ENCODE data around the gene PTPRN2. TPM values are rescaled to one million over a fixed set of nuclear protein-coding genes. Genes with fewer than 3 reads are reported as not detected.

PTPRN2 gene
- polyA plus RNA-seq, 1 of the 3 experiments (the other 2 are of a cell fraction), result 4.0 TPM

DNA sequence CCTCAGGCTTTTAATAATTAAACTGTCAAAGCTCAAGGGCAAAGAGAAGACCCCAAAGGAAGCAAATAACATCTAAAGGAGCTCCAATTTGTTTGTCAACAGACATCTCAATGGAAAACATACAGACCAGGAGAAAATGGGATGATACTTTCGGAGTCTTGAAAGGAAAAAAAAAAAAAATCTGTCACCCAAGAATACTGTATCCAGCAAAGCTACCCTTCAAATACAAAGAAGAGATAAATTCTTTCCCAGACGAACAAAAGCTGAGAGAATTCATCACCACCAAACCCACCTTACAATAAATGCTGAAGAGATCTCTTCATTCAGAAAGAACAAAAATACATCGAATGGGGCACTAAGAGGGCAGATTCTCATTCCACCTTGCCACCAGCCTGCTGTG, 232.8 kb downstream of the PTPRN2 start:
- DNase-seq, result no peak
- Histone ChIP-seq H4K20me1 (ENCODE audit: insufficient read depth) (no peaks in the 10 kb centered on the region), H3F3A (replicated peaks; ENCODE audit: insufficient read depth) (no peaks in the 10 kb centered on the region), H3K9ac (no peak overlapping the region), H3K4me3 (ENCODE audit: low read depth in 2 of 2, low read length in 1 of 2) (no peak overlapping the region; a peak in 1 of 4 replicates), H2AFZ (ENCODE audit: low read depth) (no peak overlapping the region), H3K4me1 (ENCODE audit: control insufficient read depth in 1 of 2, insufficient read depth in 2 of 2, low read depth in 1 of 2, low read length in 1 of 2) (peaks cover 0 to 10% of the 10 kb centered on the region in 2 experiments; a peak in 1 of 4 replicates), H3K27ac (ENCODE audit: low read depth in 2 of 2, low read length in 1 of 2) (no peak overlapping the region), H3K4me2 (no peak overlapping the region), H3K36me3 (replicated peaks in 1 of 2; ENCODE audit: control insufficient read depth in 1 of 2, insufficient read depth in 2 of 2, low read length in 1 of 2) (no peaks in the 10 kb centered on the region), H3K9me2 (no peaks in the 10 kb centered on the region), H3K9me3 (peaks cover 3% of the 10 kb centered on the region; the same call in 1 of the 2 replicates), H3K79me2 (ENCODE audit: insufficient read depth) (no peaks in the 10 kb centered on the region), H3K27me3 (ENCODE audit: insufficient read depth) (no peaks in the 10 kb centered on the region)
- 22% methylated on average over 3 of the region's 3 CpGs for WGBS (ENCODE audit: low lambda C conversion rate)
- ChIA-PET POLR2A (interaction anchor here (0.6 kb wide), 1 partner anchor 402 kb away, joined by 3 read pairs; no protein-coding TSS in a partner anchor), CTCF (interaction anchor here (0.8 to 2.7 kb wide), 34 partner anchors 9 to 923 kb away, joined by 3 to 16 read pairs (median 3); no protein-coding TSS in a partner anchor)
- TF ChIP-seq, protein P1, sequence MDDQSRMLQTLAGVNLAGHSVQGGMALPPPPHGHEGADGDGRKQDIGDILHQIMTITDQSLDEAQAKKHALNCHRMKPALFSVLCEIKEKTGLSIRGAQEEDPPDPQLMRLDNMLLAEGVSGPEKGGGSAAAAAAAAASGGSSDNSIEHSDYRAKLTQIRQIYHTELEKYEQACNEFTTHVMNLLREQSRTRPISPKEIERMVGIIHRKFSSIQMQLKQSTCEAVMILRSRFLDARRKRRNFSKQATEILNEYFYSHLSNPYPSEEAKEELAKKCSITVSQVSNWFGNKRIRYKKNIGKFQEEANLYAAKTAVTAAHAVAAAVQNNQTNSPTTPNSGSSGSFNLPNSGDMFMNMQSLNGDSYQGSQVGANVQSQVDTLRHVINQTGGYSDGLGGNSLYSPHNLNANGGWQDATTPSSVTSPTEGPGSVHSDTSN (IDR thresholded peaks at IDR 0.05), result no peak
- TF ChIP-seq EP300 (IDR thresholded peaks at IDR 0.05; ENCODE audit: borderline replicate concordance in 1 of 2, low read depth in 1 of 2, low read length in 1 of 2) (no peak), GATA2 (CRISPR knock-in tag; IDR thresholded peaks at IDR 0.05) (no peak), NFIC (IDR thresholded peaks at IDR 0.05; ENCODE audit: borderline replicate concordance) (no peak), RFX5 (IDR thresholded peaks at IDR 0.05; ENCODE audit: low read length) (no peak), TCF12 (IDR thresholded peaks at IDR 0.05) (no peak), FOXJ3 (CRISPR knock-in tag; IDR thresholded peaks at IDR 0.05) (no peak), TAF1 (IDR thresholded peaks at IDR 0.05; ENCODE audit: borderline replicate concordance, low read depth, low read length) (no peak)
- TF ChIP-seq, protein P2, sequence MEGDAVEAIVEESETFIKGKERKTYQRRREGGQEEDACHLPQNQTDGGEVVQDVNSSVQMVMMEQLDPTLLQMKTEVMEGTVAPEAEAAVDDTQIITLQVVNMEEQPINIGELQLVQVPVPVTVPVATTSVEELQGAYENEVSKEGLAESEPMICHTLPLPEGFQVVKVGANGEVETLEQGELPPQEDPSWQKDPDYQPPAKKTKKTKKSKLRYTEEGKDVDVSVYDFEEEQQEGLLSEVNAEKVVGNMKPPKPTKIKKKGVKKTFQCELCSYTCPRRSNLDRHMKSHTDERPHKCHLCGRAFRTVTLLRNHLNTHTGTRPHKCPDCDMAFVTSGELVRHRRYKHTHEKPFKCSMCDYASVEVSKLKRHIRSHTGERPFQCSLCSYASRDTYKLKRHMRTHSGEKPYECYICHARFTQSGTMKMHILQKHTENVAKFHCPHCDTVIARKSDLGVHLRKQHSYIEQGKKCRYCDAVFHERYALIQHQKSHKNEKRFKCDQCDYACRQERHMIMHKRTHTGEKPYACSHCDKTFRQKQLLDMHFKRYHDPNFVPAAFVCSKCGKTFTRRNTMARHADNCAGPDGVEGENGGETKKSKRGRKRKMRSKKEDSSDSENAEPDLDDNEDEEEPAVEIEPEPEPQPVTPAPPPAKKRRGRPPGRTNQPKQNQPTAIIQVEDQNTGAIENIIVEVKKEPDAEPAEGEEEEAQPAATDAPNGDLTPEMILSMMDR (IDR thresholded peaks at IDR 0.05), result no peak
- TF ChIP-seq, protein P3, sequence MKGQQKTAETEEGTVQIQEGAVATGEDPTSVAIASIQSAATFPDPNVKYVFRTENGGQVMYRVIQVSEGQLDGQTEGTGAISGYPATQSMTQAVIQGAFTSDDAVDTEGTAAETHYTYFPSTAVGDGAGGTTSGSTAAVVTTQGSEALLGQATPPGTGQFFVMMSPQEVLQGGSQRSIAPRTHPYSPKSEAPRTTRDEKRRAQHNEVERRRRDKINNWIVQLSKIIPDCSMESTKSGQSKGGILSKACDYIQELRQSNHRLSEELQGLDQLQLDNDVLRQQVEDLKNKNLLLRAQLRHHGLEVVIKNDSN (IDR thresholded peaks at IDR 0.05; ENCODE audit: borderline replicate concordance, low read depth), result no peak

DNA sequence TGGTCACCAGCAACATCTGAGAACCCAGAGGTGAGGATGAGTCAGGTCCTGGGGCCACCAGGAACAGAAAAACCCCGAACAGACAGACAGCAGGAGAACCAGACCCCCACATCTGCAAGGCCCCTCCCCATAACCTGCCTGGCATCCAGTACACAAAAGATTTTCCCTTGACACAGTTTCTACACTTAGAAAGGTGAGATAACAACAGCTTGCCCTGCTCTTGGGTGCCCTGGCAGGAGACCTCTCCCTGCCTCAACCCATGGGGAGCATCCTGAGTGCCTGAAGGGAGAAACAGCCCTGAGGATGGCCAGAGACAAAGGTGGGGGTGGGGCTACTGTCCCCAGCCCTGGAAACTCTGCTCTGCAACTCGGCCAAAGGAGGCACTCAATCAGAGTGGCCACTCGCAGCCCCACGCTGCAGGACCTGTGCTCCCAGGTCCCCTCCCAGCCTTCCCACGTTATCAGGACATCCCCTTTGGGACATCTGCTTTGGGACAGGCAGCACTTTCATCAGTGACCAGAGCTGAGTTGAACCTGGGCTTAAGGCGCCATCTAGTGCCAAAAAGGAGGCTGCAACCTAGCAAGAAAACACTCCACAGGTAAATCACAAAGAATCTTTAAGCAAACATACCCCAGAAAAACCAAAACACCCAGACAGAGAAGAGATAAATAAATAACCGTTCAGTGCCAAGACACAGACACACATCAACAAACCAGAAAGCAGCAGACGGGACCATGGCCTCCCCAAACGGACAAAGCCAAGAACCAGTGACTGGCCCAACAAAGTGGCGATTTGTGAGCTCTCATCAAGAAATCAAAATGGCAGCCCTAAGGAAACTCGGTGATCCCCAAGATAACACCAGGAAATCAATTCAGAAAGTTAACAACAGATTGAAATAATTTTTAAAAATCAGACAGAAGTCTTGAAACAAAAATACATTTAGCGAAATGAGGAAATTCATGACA, 233.7 kb downstream of the PTPRN2 start:
- H3F3A ChIP-seq (replicated peaks; ENCODE audit: insufficient read depth), result no peaks in the 10 kb centered on the region
- 16% methylated on average over 12 of the region's 12 CpGs for WGBS (ENCODE audit: low lambda C conversion rate)
- no peaks in the 10 kb centered on the region for H4K20me1 ChIP-seq (ENCODE audit: insufficient read depth)
- H3K9me2 ChIP-seq, result no peaks in the 10 kb centered on the region
- no peaks in the 10 kb centered on the region for H3K36me3 ChIP-seq (replicated peaks in 1 of 2; ENCODE audit: control insufficient read depth in 1 of 2, insufficient read depth in 2 of 2, low read length in 1 of 2)
- H3K4me1 ChIP-seq (ENCODE audit: control insufficient read depth in 1 of 2, insufficient read depth in 2 of 2, low read depth in 1 of 2, low read length in 1 of 2), result peaks cover 0 to 10% of the 10 kb centered on the region in 2 experiments; a peak in 1 of 4 replicates
- H3K27ac ChIP-seq (ENCODE audit: low read depth in 2 of 2, low read length in 1 of 2), result no peak overlapping the region
- H2AFZ ChIP-seq (ENCODE audit: low read depth), result no peak overlapping the region
- no peaks in the 10 kb centered on the region for H3K27me3 ChIP-seq (ENCODE audit: insufficient read depth)
- CTCF ChIA-PET, result interaction anchor here (0.7 to 2.7 kb wide), 38 partner anchors 8 to 956 kb away, joined by 3 to 16 read pairs (median 3); no protein-coding TSS in a partner anchor
- H3K4me2 ChIP-seq, result no peak overlapping the region
- no peaks in the 10 kb centered on the region for H3K79me2 ChIP-seq (ENCODE audit: insufficient read depth)
- no peak overlapping the region for H3K4me3 ChIP-seq (ENCODE audit: low read depth in 2 of 2, low read length in 1 of 2)
- H3K9ac ChIP-seq, result no peak overlapping the region
- peak; percentile 82 for DNase-seq
- H3K9me3 ChIP-seq, result 0 out of 2 replicates have a peak, but pooled peaks cover 3% of the 10 kb centered on the region
- TF ChIP-seq GATA2 (CRISPR knock-in tag; IDR thresholded peaks at IDR 0.05) (peak; percentile 28; the same call in 1 of the 2 replicates), FOSL2 (IDR thresholded peaks at IDR 0.05; ENCODE audit: borderline replicate concordance, low read depth) (no peak), POLR2AphosphoS5 (IDR thresholded peaks at IDR 0.05; ENCODE audit: low read depth, low read length) (no peak), TEAD4 (IDR thresholded peaks at IDR 0.05; ENCODE audit: borderline replicate concordance, insufficient read depth) (no peak), RCOR1 (IDR thresholded peaks at IDR 0.05; ENCODE audit: low read length) (0 out of 2 replicates have a peak, but pooled peaks have one; percentile 14), SMC3 (IDR thresholded peaks at IDR 0.05; ENCODE audit: low read depth, low read length) (peak; percentile 47; the same call in 1 of the 2 replicates), RAD21 (IDR thresholded peaks at IDR 0.05; ENCODE audit: low read length) (peak; percentile 84)
- TF ChIP-seq, protein P2 (IDR thresholded peaks at IDR 0.05), result peak; percentile 28
- TF ChIP-seq, protein P4, sequence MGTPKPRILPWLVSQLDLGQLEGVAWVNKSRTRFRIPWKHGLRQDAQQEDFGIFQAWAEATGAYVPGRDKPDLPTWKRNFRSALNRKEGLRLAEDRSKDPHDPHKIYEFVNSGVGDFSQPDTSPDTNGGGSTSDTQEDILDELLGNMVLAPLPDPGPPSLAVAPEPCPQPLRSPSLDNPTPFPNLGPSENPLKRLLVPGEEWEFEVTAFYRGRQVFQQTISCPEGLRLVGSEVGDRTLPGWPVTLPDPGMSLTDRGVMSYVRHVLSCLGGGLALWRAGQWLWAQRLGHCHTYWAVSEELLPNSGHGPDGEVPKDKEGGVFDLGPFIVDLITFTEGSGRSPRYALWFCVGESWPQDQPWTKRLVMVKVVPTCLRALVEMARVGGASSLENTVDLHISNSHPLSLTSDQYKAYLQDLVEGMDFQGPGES (IDR thresholded peaks at IDR 0.05; ENCODE audit: low read depth, low read length), result no peak
- POLR2A ChIA-PET, result no interaction called here
